Lower lobe of right lung (tissue), 2 donors: ENCODE data around the gene AANAT. TPM values are rescaled to one million over a fixed set of nuclear protein-coding genes. Genes with fewer than 3 reads are reported as not detected.

Source experiments
- ATAC-seq, 2 donors: fragments of 200-7000 bp; cut with Tn5 transposase; one replicate each; pipeline ENCODE4 v1.9.1; 2020 to 2022; ENCODE audit warnings: mild to moderate bottlenecking in 2 of 2, moderate library complexity in 2 of 2
- DNase-seq: peaks from one replicate; pipeline ENCODE4 v3.0.0-alpha.2; 2020
- H3K27ac ChIP-seq: fragments of 200-600 bp; one replicate; pipeline ENCODE4 v1.8.0; 2022
- H3K27me3 ChIP-seq: fragments of 200-600 bp; one replicate; pipeline ENCODE4 v1.8.0; 2022; ENCODE audit warnings: low read depth
- H3K36me3 ChIP-seq: fragments of 200-600 bp; one replicate; pipeline ENCODE4 v1.8.0; 2022; ENCODE audit warnings: mild to moderate bottlenecking
- H3K4me1 ChIP-seq: fragments of 200-600 bp; one replicate; pipeline ENCODE4 v1.8.0; 2022
- H3K4me3 ChIP-seq: fragments of 200-600 bp; one replicate; pipeline ENCODE4 v1.8.0; 2022; ENCODE audit warnings: mild to moderate bottlenecking
- H3K9me3 ChIP-seq: fragments of 200-600 bp; one replicate; pipeline ENCODE4 v1.8.0; 2022
- intact Hi-C: fragments of 100-400 bp; cut with DNase I; formaldehyde crosslinking; loops from one replicate; pipeline ENCODE4 v1.11.0; 2022
- total RNA-seq: library from RNA; stranded (reverse); fragmentation: NEBNext Ultra II Directional; extraction: Animal tissue kit (Norgen Biotek cat#: 25700); gene quantifications from one replicate; pipeline ENCODE4 v1.2.1, GENCODE V29; 2021
- TF ChIP-seq, protein P1 (sequence below): fragments of 200-600 bp; IDR thresholded peaks from one replicate; pipeline ENCODE4 v1.8.0; 2022; ENCODE audit warnings: antibody characterized with exemption, mild to moderate bottlenecking
- donor health status: DM: no; HTN: yes; CAD: no; lungs with severe emphysema.

The AANAT gene
- total RNA-seq, 1 donor from 2014 or later, result not detected

- H3K36me3 ChIP-seq, result peaks cover 15% of the 10 kb centered on the region
- H3K9me3 ChIP-seq, result no peaks in the 10 kb centered on the region
- no peak overlapping the region for H3K27ac ChIP-seq
- no peak overlapping the region for H3K4me3 ChIP-seq
- intact Hi-C loops, result loop anchor here (5.0 kb wide), 1 partner anchor 41 kb away; no protein-coding TSS in a partner anchor
- TF ChIP-seq, protein P1, sequence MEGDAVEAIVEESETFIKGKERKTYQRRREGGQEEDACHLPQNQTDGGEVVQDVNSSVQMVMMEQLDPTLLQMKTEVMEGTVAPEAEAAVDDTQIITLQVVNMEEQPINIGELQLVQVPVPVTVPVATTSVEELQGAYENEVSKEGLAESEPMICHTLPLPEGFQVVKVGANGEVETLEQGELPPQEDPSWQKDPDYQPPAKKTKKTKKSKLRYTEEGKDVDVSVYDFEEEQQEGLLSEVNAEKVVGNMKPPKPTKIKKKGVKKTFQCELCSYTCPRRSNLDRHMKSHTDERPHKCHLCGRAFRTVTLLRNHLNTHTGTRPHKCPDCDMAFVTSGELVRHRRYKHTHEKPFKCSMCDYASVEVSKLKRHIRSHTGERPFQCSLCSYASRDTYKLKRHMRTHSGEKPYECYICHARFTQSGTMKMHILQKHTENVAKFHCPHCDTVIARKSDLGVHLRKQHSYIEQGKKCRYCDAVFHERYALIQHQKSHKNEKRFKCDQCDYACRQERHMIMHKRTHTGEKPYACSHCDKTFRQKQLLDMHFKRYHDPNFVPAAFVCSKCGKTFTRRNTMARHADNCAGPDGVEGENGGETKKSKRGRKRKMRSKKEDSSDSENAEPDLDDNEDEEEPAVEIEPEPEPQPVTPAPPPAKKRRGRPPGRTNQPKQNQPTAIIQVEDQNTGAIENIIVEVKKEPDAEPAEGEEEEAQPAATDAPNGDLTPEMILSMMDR, result no peak
- DNase-seq (peak; percentile 43), ATAC-seq (no peak)
- H3K4me1 ChIP-seq, result peaks cover 5% of the 10 kb centered on the region
- H3K27me3 ChIP-seq, result no peaks in the 10 kb centered on the region
These were observed 650 bp upstream of the AANAT start for GRCh38 chr17:76466775-76467130.

- Histone ChIP-seq H3K4me3 (no peak overlapping the region), H3K27me3 (no peaks in the 10 kb centered on the region), H3K9me3 (no peaks in the 10 kb centered on the region), H3K4me1 (peaks cover 5% of the 10 kb centered on the region), H3K36me3 (peaks cover 28% of the 10 kb centered on the region), H3K27ac (no peak overlapping the region)
- TF ChIP-seq, protein P1, result no peak
- intact Hi-C loops, result loop anchor here (5.0 kb wide), 1 partner anchor 39 kb away; no protein-coding TSS in a partner anchor
- peak; percentile 41 for DNase-seq
- ATAC-seq, result no peak
These were observed 618 bp downstream of the AANAT start for GRCh38 chr17:76467809-76468633.

GRCh38 chr17:76468634-76469010 is 1.2 kb downstream of the AANAT start:
- no peak overlapping the region for H3K4me3 ChIP-seq
- no peaks in the 10 kb centered on the region for H3K27me3 ChIP-seq
- no peak overlapping the region for H3K27ac ChIP-seq
- no peak for ATAC-seq
- H3K4me1 ChIP-seq, result peaks cover 5% of the 10 kb centered on the region
- TF ChIP-seq, protein P1, result no peak
- peak; percentile 38 for DNase-seq
- no peaks in the 10 kb centered on the region for H3K9me3 ChIP-seq
- intact Hi-C loops, result loop anchor here (5.0 kb wide), 1 partner anchor 39 kb away; no protein-coding TSS in a partner anchor
- peaks cover 34% of the 10 kb centered on the region for H3K36me3 ChIP-seq

DNA sequence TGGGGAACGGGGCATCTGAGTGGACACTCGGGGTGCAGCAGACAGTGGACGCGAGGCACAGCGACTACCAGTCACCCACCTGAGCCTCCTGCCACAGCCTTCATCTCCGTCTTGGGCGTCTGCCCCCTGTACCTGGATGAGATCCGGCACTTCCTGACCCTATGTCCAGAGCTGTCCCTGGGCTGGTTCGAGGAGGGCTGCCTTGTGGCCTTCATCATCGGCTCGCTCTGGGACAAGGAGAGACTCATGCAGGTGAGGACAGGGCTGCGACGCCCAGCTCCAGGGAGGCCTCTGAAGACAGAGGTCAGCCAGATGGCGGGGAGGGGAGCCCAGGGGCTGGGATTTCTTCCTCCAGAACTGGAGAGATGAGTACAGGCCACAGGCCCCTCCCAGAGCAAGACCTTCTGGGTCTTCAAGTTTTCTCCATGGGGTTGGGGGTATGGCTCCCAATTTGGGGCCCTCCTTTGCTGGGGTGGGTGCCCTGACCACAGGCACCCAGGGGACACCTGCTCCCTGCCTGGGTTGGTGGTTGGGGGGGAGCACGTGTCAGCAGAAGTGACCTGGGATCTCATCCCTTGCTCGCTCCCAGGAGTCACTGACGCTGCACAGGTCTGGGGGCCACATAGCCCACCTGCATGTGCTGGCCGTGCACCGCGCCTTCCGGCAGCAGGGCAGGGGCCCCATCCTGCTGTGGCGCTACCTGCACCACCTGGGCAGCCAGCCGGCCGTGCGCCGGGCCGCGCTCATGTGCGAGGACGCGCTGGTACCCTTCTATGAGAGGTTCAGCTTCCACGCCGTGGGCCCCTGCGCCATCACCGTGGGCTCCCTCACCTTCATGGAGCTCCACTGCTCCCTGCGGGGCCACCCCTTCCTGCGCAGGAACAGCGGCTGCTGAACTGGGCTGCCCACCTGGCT is 1.9 kb downstream of the AANAT start:
- peaks cover 41% of the 10 kb centered on the region for H3K36me3 ChIP-seq
- H3K27me3 ChIP-seq, result no peaks in the 10 kb centered on the region
- no peak overlapping the region for H3K27ac ChIP-seq
- peak; percentile 38 for DNase-seq
- intact Hi-C loops, result loop anchor here (5.0 kb wide), 1 partner anchor 38 kb away; no protein-coding TSS in a partner anchor
- peaks cover 5% of the 10 kb centered on the region for H3K4me1 ChIP-seq
- no peaks in the 10 kb centered on the region for H3K9me3 ChIP-seq
- no peak for ATAC-seq
- no peak overlapping the region for H3K4me3 ChIP-seq
- TF ChIP-seq, protein P1, result no peak

DNA sequence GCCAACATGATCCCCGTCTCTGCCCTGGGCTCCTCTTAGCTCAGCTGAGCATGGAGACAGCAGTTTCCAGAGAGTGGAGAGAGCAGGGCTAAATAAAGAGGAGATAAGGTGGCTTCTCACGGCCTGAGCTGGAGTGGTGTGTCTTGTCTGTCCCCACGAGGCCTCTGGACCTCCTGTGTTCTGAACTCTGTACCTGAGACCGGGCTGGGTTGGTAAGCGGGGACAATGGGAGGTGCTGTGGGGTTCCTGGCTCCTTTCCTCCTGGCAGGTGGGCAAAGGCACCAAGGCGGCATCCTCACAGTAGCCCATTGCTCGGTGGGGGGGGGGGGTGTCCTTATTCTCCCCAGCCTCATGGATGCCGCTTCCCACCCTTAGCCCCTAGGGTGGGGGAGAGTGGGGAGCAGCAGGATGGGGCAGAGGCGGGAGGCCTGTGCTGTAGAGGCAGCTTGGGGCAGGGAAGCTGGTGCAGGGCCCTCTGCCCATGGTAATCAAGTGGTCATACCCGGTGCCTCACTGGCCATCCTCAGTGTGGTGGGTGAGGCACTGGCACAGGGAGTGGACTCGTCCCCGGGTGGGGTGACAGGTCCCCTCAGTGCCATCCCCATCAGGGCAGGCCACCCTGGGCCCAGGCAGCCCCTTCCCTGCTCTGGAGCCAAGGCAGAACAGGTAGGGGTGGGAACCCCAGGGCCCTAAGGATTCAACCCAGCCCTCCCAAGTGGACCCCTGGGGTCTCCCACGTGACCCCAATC is 2.8 kb downstream of the AANAT start:
- Histone ChIP-seq H3K36me3 (peaks cover 49% of the 10 kb centered on the region), H3K4me1 (peaks cover 5% of the 10 kb centered on the region), H3K9me3 (no peaks in the 10 kb centered on the region), H3K27ac (no peak overlapping the region), H3K4me3 (no peak overlapping the region), H3K27me3 (no peaks in the 10 kb centered on the region)
- DNase-seq, result peak; percentile 39
- ATAC-seq, result no peak
- intact Hi-C loops, result loop anchor here (5.0 kb wide), 1 partner anchor 37 kb away; no protein-coding TSS in a partner anchor
- TF ChIP-seq, protein P1, result no peak
